MM.1S (cell line): ENCODE results near the gene TGM5.

Experiments
- DNase-seq: peaks from one replicate; pipeline ENCODE4 v3.0.0-alpha.2; 2015
- H2AFZ ChIP-seq: fragments of 300-600 bp; sonication (generic); 2 replicates; pipeline ENCODE4 v1.6.0; 2016; ENCODE audit warnings: antibody characterized with exemption, low read length
- H3F3A ChIP-seq: fragments of 300-600 bp; sonication (generic); 2 replicates; pipeline ENCODE4 v1.6.1; 2016; ENCODE audit warnings: mild to moderate bottlenecking, antibody characterized with exemption, low read length, moderate library complexity, mixed read lengths; ENCODE audit not compliant: insufficient read depth
- H3K27ac ChIP-seq: fragments of 300-600 bp; sonication (generic); 2 replicates; pipeline ENCODE4 v1.5.1; 2016; ENCODE audit warnings: mild to moderate bottlenecking, low read length
- H3K27me3 ChIP-seq: fragments of 300-600 bp; sonication (generic); replicated peaks from 2 replicates; pipeline ENCODE4 v1.6.0; 2016; ENCODE audit warnings: low read length; ENCODE audit not compliant: insufficient read depth
- H3K36me3 ChIP-seq: fragments of 300-600 bp; sonication (generic); replicated peaks from 2 replicates; pipeline ENCODE4 v1.6.1; 2016; ENCODE audit warnings: mild to moderate bottlenecking, low read length, mixed read lengths; ENCODE audit not compliant: insufficient read depth
- H3K4me1 ChIP-seq: fragments of 300-600 bp; sonication (generic); 2 replicates; pipeline ENCODE4 v1.6.1; 2016; ENCODE audit warnings: low read length, mixed read lengths
- H3K4me2 ChIP-seq: fragments of 300-600 bp; sonication (generic); 2 replicates; pipeline ENCODE4 v1.6.0; 2016; ENCODE audit warnings: low read depth, low read length
- H3K4me3 ChIP-seq: fragments of 300-600 bp; sonication (generic); 2 replicates; pipeline ENCODE4 v1.5.1; 2016; ENCODE audit warnings: low read length, mixed read lengths
- H3K79me2 ChIP-seq: fragments of 300-600 bp; sonication (generic); 2 replicates; pipeline ENCODE4 v1.6.1; 2016; ENCODE audit warnings: mixed run types, low read length, mixed read lengths
- H3K9ac ChIP-seq: fragments of 300-600 bp; sonication (generic); 2 replicates; pipeline ENCODE4 v1.6.1; 2016; ENCODE audit warnings: low read length, mixed read lengths
- H3K9me2 ChIP-seq: fragments of 300-600 bp; sonication (generic); replicated peaks from 2 replicates; pipeline ENCODE4 v1.6.1; 2016; ENCODE audit warnings: mild to moderate bottlenecking, low read length, mixed read lengths; ENCODE audit not compliant: insufficient read depth
- H3K9me3 ChIP-seq: fragments of 300-600 bp; sonication (generic); replicated peaks from 2 replicates; pipeline ENCODE4 v1.6.1; 2016; ENCODE audit warnings: mild to moderate bottlenecking, low read length, mixed read lengths; ENCODE audit not compliant: insufficient read depth
- H4K20me1 ChIP-seq: fragments of 300-600 bp; sonication (generic); 2 replicates; pipeline ENCODE4 v1.6.1; 2016; ENCODE audit warnings: mild to moderate bottlenecking, low read length, moderate library complexity, mixed read lengths; ENCODE audit not compliant: insufficient read depth
- EZH2 ChIP-seq: fragments of 300-600 bp; sonication (generic); optimal IDR thresholded peaks from 2 replicates; pipeline ENCODE3; 2017; ENCODE audit warnings: low read depth, mild to moderate bottlenecking, antibody characterized with exemption, low read length, mixed read lengths
- EZH2phosphoT487 ChIP-seq: fragments of 300-600 bp; sonication (generic); IDR thresholded peaks from 2 replicates; pipeline ENCODE4 v1.6.1; 2018; ENCODE audit warnings: antibody characterized with exemption, low read length
- TF ChIP-seq, protein P1 (sequence below): fragments of 300-600 bp; sonication (generic); IDR thresholded peaks from 2 replicates; pipeline ENCODE4 v1.5.1; 2016; ENCODE audit warnings: antibody characterized with exemption, low read length, mixed read lengths

The TGM5 gene

GRCh38 chr15:43260011-43260615 lies 6.6 kb downstream of the TGM5 start:
- H3K27me3 ChIP-seq, result no peaks in the 10 kb centered on the region
- H3K4me3 ChIP-seq, result no peak overlapping the region
- H3K4me2 ChIP-seq, result no peak overlapping the region
- H3K4me1 ChIP-seq, result no peaks in the 10 kb centered on the region
- no peak overlapping the region for H3K27ac ChIP-seq
- no peaks in the 10 kb centered on the region for H4K20me1 ChIP-seq
- no peaks in the 10 kb centered on the region for H3K9me3 ChIP-seq
- TF ChIP-seq EZH2 (no peak), EZH2phosphoT487 (no peak)
- TF ChIP-seq, protein P1, sequence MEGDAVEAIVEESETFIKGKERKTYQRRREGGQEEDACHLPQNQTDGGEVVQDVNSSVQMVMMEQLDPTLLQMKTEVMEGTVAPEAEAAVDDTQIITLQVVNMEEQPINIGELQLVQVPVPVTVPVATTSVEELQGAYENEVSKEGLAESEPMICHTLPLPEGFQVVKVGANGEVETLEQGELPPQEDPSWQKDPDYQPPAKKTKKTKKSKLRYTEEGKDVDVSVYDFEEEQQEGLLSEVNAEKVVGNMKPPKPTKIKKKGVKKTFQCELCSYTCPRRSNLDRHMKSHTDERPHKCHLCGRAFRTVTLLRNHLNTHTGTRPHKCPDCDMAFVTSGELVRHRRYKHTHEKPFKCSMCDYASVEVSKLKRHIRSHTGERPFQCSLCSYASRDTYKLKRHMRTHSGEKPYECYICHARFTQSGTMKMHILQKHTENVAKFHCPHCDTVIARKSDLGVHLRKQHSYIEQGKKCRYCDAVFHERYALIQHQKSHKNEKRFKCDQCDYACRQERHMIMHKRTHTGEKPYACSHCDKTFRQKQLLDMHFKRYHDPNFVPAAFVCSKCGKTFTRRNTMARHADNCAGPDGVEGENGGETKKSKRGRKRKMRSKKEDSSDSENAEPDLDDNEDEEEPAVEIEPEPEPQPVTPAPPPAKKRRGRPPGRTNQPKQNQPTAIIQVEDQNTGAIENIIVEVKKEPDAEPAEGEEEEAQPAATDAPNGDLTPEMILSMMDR, result no peak
- H3K79me2 ChIP-seq, result no peaks in the 10 kb centered on the region
- no peak overlapping the region for H3K9ac ChIP-seq
- H3F3A ChIP-seq, result no peaks in the 10 kb centered on the region
- no peaks in the 10 kb centered on the region for H3K36me3 ChIP-seq
- H3K9me2 ChIP-seq, result no peaks in the 10 kb centered on the region
- DNase-seq, result no peak
- H2AFZ ChIP-seq, result no peak overlapping the region

DNA sequence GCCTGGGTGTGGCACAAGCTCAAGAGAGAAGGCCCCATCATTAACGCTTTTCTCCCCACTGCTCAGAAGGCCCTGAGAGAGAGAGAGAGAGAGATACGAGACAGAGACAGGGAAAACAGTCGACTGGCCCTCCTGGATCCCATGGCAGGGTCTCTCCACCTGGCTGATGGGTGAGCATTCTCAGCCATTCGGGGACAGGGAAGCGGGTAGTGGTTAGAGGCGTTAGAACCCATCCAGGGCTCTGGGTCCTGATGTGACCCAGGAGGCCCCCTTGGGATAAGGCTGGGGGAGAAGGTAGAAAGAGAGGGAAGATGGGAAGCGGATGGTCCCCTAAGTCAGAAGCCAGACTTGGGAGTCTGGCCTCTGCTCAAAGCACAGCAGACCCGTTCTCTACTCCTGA lies 7.9 kb downstream of the TGM5 start:
- H3K9me3 ChIP-seq, result no peaks in the 10 kb centered on the region
- TF ChIP-seq, protein P1, result no peak
- no peak for TF ChIP-seq EZH2
- no peak for TF ChIP-seq EZH2phosphoT487
- no peak overlapping the region for H3K27ac ChIP-seq
- H3K4me2 ChIP-seq, result no peak overlapping the region
- no peaks in the 10 kb centered on the region for H3K36me3 ChIP-seq
- peaks cover 8% of the 10 kb centered on the region for H3K4me1 ChIP-seq
- no peak overlapping the region for H3K4me3 ChIP-seq
- no peak overlapping the region for H2AFZ ChIP-seq
- no peaks in the 10 kb centered on the region for H3K79me2 ChIP-seq
- H3F3A ChIP-seq, result peaks cover 3% of the 10 kb centered on the region
- no peak overlapping the region for H3K9ac ChIP-seq
- DNase-seq, result no peak
- H3K27me3 ChIP-seq, result no peaks in the 10 kb centered on the region
- H3K9me2 ChIP-seq, result no peaks in the 10 kb centered on the region
- no peaks in the 10 kb centered on the region for H4K20me1 ChIP-seq

DNA sequence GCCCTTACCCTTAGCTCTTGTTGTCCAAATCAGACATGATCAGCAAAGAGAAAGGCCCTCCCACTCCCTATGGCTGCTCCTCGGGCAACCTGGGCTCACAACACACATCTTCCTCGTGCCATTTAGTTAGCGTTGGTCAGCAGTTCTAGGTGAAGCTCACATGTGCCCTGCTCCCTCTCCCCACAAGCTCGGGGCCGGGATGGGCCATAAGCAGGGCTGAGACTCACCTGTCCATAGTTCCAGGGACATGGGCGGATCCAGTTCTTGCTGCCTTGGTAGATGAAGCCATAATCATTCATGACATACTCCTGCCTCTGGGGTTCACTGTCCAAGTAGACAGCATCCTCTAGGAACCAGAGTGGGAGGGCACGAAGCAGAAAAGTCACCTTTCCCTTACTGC lies 10.4 kb downstream of the TGM5 start:
- Histone ChIP-seq H3K9me3 (no peaks in the 10 kb centered on the region), H4K20me1 (no peaks in the 10 kb centered on the region), H3K9me2 (no peaks in the 10 kb centered on the region), H3K4me3 (no peak overlapping the region), H3K79me2 (no peaks in the 10 kb centered on the region), H3K27me3 (no peaks in the 10 kb centered on the region), H3K4me2 (no peak overlapping the region), H3K36me3 (no peaks in the 10 kb centered on the region), H3F3A (peaks cover 9% of the 10 kb centered on the region), H2AFZ (no peak overlapping the region), H3K4me1 (peaks cover 17% of the 10 kb centered on the region), H3K9ac (no peak overlapping the region), H3K27ac (no peak overlapping the region)
- no peak for DNase-seq
- no peak for TF ChIP-seq EZH2
- no peak for TF ChIP-seq EZH2phosphoT487
- TF ChIP-seq, protein P1, result no peak
